Stimulated activated CD8-positive, alpha-beta memory T cell treated with anti-CD3 and anti-CD28 coated beads, Interleukin-2, amount 100 ng/mL, for 48 hours (primary cell): ENCODE results near the gene ALKBH5.
"Not testable (repeated sequence)": the region's sequence is repeated elsewhere in the genome, so short reads cannot be mapped to it uniquely, and the experiment has no call there.

Experiments
- DNase-seq, 2 donors: peaks; one replicate each; pipeline ENCODE4 v3.0.0-alpha.2; 2020; ENCODE audit warnings: low read depth in 2 of 2

Gene ALKBH5

GRCh38 chr17:18185832-18186626 lies 2.4 kb downstream of the ALKBH5 start:
- DNase-seq = no peak

- DNase-seq = no peak
Measured at GRCh38 chr17:18186627-18186982, 3.0 kb downstream of the ALKBH5 start.

GRCh38 chr17:18187226-18187625 lies 3.6 kb downstream of the ALKBH5 start:
- no peak for DNase-seq

- no peak for DNase-seq
Measured at GRCh38 chr17:18187821-18188761, 4.5 kb downstream of the ALKBH5 start.

GRCh38 chr17:18190628-18191235 lies 7.1 kb downstream of the ALKBH5 start:
- DNase-seq = no peak

- DNase-seq = no peak
Measured at GRCh38 chr17:18191236-18191667, 7.6 kb downstream of the ALKBH5 start.

GRCh38 chr17:18191967-18192366 lies 8.3 kb downstream of the ALKBH5 start:
- no peak for DNase-seq

GRCh38 chr17:18194394-18194793 lies 10.8 kb downstream of the ALKBH5 start:
- no peak for DNase-seq

GRCh38 chr17:18194804-18195203 lies 11.2 kb downstream of the ALKBH5 start:
- no peak for DNase-seq

- DNase-seq = no peak
Measured at GRCh38 chr17:18195246-18195645, 11.6 kb downstream of the ALKBH5 start.

- DNase-seq = no peak
Measured at GRCh38 chr17:18197535-18198194, 14.0 kb downstream of the ALKBH5 start.

- DNase-seq = no peak
Measured at GRCh38 chr17:18198530-18198929, 14.9 kb downstream of the ALKBH5 start.

- DNase-seq = no peak
Measured at GRCh38 chr17:18201108-18201507, 17.5 kb downstream of the ALKBH5 start.

- no peak for DNase-seq
Measured at GRCh38 chr17:18203308-18203707, 19.7 kb downstream of the ALKBH5 start.

- DNase-seq = no peak
Measured at GRCh38 chr17:18205861-18206260, 22.2 kb downstream of the ALKBH5 start.

GRCh38 chr17:18206962-18207361 lies 23.3 kb downstream of the ALKBH5 start:
- no peak for DNase-seq

- no peak for DNase-seq
Measured at GRCh38 chr17:18208092-18208491, 24.5 kb downstream of the ALKBH5 start.

GRCh38 chr17:18213666-18214270 lies 30.1 kb downstream of the ALKBH5 start:
- no peak for DNase-seq

- not testable (repeated sequence) for DNase-seq
Measured at GRCh38 chr17:18216906-18217305, 33.3 kb downstream of the ALKBH5 start.

- DNase-seq = peak; percentile 52 to 73
Measured at GRCh38 chr17:18217412-18218015, 33.9 kb downstream of the ALKBH5 start.
